ENCODE data around the gene HTR3C.
"Not testable (repeated sequence)": the region's sequence is repeated elsewhere in the genome, so short reads cannot be mapped to it uniquely, and the experiment has no call there.

The HTR3C gene

GRCh38 chr3:184031187-184031792 lies 21.6 kb upstream of the HTR3C start, which contains the start of gene HTR3D:
Gene HTR3D, plus strand, starts transcription at chr3:184031742. Its CDS starts 0 bp downstream, at chr3:184031742.
- FAIRE-seq = no peak

GRCh38 chr3:184037816-184038215 lies 15.0 kb upstream of the HTR3C start:
- FAIRE-seq = no peak

GRCh38 chr3:184038307-184038706 lies 14.5 kb upstream of the HTR3C start:
- not testable (repeated sequence) for FAIRE-seq

GRCh38 chr3:184039414-184039813 lies 13.4 kb upstream of the HTR3C start:
- no peak for FAIRE-seq

- no peak for FAIRE-seq
Observed at GRCh38 chr3:184040010-184040409, 12.8 kb upstream of the HTR3C start.

- no peak for FAIRE-seq
Observed at GRCh38 chr3:184042617-184043016, 10.2 kb upstream of the HTR3C start.

- FAIRE-seq = no peak
Observed at GRCh38 chr3:184045995-184046394, 6.9 kb upstream of the HTR3C start.

GRCh38 chr3:184050217-184050847 lies 2.5 kb upstream of the HTR3C start:
- no peak for FAIRE-seq

- no peak for FAIRE-seq
Observed at GRCh38 chr3:184058029-184058428, 5.2 kb downstream of the HTR3C start.

GRCh38 chr3:184059424-184059823 lies 6.6 kb downstream of the HTR3C start:
- no peak for FAIRE-seq

GRCh38 chr3:184062637-184063036 lies 9.8 kb downstream of the HTR3C start:
- no peak for FAIRE-seq

GRCh38 chr3:184066211-184066610 lies 13.4 kb downstream of the HTR3C start:
- FAIRE-seq = no peak

- FAIRE-seq = no peak
Observed at GRCh38 chr3:184067573-184068055, 14.8 kb downstream of the HTR3C start.

GRCh38 chr3:184068344-184068743 lies 15.5 kb downstream of the HTR3C start:
- no peak for FAIRE-seq

GRCh38 chr3:184071142-184071541 lies 18.3 kb downstream of the HTR3C start:
- not testable (repeated sequence) for FAIRE-seq

GRCh38 chr3:184073621-184074020 lies 20.8 kb downstream of the HTR3C start:
- no peak for FAIRE-seq

GRCh38 chr3:184075901-184076300 lies 23.1 kb downstream of the HTR3C start:
- FAIRE-seq = no peak

GRCh38 chr3:184077881-184078280 lies 25.0 kb downstream of the HTR3C start:
- no peak for FAIRE-seq

- no peak for FAIRE-seq
Observed at GRCh38 chr3:184078851-184079250, 26.0 kb downstream of the HTR3C start.

- no peak for FAIRE-seq
Observed at GRCh38 chr3:184081116-184081830, 28.4 kb downstream of the HTR3C start.

GRCh38 chr3:184082034-184082433 lies 29.2 kb downstream of the HTR3C start:
- no peak for FAIRE-seq

- FAIRE-seq = no peak
Observed at GRCh38 chr3:184082465-184082864, 29.6 kb downstream of the HTR3C start.

- no peak for FAIRE-seq
Observed at GRCh38 chr3:184085389-184085852, 32.6 kb downstream of the HTR3C start.

- FAIRE-seq = no peak
Observed at GRCh38 chr3:184092199-184092598, 39.4 kb downstream of the HTR3C start.

Data from islet of Langerhans (tissue), 1 donor.